ENCODE data around the gene DMXL2.
"Not testable (repeated sequence)": the region's sequence is repeated elsewhere in the genome, so short reads cannot be mapped to it uniquely, and the experiment has no call there.

DMXL2 gene

DNA sequence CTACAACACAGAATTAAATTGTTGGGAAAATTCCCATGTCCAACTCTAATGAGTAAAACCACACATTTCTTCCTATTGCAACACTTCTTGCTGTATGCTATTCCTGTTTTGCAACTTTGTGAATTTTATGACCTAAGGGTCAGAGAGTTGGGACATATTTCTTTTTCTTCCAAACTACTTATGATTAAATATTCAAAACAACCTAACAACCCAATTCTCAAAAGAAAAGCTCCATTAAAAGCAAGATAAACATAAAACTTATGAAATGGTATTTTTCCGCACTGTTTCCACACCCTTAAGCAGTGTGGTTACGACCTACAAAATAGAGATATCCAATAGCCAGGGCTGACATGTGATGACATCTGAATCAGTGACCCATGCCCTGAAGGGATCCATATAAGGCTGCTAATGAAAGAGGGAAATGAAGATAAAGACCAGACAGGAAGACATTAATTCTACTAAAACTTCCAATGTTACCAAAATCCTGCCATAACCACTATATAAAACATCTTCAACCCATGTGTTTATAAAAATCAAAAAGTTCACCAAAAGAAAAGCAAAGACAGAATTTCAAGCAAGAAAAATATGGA lies 45.6 kb downstream of the DMXL2 start:
- no peak for DNase-seq (ENCODE audit: low spot score)

- DNase-seq (ENCODE audit: low spot score): no peak
These were observed 46.2 kb downstream of the DMXL2 start for GRCh38 chr15:51576286-51576850.

GRCh38 chr15:51575775-51576174 lies 46.8 kb downstream of the DMXL2 start:
- no peak for DNase-seq (ENCODE audit: low spot score)

DNA sequence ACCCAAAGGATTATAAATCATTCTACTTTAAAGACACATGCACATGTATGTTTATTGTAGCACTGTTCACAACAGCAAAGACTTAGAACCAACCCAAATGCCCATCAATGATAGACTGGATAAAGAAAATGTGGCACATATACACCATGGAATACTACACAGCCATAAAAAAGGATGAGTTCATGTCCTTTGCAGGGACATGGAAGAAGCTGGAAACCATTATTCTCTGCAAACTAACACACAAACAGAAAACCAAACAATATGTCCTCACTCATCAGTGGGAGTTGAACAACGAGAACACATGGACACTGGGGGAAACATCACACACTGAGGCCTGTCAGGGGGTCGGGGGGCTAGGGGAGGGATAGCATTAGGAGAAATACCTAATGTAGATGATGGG lies 49.2 kb downstream of the DMXL2 start:
- DNase-seq (ENCODE audit: low spot score): not testable (repeated sequence)

- not testable (repeated sequence) for DNase-seq (ENCODE audit: low spot score)
These were observed 53.4 kb downstream of the DMXL2 start for GRCh38 chr15:51568939-51569784.

GRCh38 chr15:51561271-51561670 lies 61.3 kb downstream of the DMXL2 start:
- peak; percentile 57 for DNase-seq (ENCODE audit: low spot score)

DNA sequence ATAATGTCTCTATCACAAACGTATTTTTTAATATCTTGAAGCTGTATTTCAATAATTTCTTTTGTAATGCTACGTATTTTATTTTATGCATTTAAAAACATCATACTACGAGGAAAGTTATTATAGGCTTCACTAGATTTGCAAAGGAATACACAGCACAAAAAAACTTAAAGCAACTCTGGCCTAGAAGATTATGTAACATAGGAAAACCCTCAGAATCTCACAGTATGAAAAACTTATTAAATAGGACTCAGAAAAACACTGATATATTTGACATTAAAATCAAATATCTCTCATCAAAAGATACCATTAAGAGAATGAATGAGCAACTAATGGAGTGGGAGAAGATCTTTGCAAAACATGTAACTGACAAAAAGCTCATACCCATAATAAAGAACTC lies 63.7 kb downstream of the DMXL2 start:
- no peak for DNase-seq (ENCODE audit: low spot score)

DNA sequence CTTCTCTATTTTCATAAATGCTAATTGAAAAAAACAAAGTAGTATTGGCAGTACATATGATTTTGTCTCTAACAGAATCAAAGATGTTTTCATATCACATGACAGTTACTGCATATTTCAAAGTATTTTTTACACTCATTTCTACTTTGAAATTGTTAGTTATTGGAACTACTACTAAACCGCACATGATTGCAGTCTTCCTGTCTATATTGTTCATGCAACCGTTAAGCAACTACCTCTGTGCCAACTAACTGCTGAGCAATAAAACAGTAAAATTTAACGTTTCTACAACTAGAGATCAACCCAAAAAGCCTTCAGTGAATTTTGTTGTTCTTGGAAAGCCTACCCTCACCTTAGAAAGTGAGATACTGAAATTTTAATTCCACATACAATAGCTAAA lies 64.2 kb downstream of the DMXL2 start:
- no peak for DNase-seq (ENCODE audit: low spot score)

DNA sequence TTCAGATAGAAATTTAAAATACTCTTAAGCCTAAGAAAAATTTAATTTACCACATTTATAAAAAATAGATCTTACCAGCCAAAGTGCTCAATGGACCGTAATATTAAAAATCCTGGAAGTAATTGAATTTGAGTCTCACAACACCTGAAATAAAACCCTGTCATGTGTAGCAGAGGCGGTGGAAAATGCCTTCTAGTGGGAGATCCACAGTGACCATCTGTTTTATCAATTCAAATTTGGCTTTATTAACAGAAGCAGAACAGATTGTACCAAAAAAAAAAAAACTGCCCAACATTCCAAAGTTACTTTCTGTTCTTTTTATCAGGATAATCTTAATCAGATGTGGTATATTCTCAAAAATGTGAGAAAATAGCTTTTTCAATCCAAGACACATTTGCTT lies 71.7 kb downstream of the DMXL2 start:
- no peak for DNase-seq (ENCODE audit: low spot score)

DNA sequence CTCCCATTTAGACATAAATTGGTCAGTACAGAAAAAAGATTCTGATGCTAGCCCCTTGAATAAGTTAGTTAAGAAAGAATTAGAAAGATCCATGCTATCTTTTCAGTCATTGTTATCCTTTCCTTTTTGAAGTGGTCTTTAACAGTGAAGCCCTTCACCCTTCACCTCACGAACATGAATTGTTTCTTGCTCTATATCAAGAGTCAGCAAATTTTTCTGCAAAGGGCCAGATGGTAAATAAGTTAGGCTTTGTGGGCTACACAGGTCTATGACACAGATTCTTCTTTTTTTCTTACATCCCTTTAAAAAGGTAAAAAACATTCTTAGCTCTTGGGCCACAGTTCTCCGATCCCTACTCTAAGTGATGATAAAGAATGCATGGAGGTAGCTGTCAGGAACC lies 74.9 kb downstream of the DMXL2 start:
- no peak for DNase-seq (ENCODE audit: low spot score)

- peak; percentile 18 for DNase-seq (ENCODE audit: low spot score)
These were observed 85.5 kb downstream of the DMXL2 start for GRCh38 chr15:51536965-51537574.

GRCh38 chr15:51533672-51534398 lies 88.7 kb downstream of the DMXL2 start:
- no peak for DNase-seq (ENCODE audit: low spot score)

DNA sequence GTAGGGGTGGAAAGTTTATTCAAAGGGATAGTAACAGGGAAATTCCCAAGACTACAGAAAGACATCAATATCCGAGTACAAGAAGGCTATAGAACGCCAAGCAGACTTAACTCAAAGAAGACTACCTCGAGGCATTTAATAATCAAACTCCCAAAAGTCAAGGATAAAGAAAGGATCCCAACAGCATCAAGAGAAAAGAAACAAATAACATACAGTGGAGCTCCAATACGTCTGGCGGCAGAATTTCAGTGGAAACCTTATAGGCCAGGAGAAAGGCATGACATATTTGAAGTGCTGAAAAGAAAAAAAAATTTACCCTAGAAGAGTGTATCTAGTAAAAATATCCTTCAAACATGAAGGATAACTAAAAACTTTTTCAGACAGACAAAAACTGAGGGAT lies 95.6 kb downstream of the DMXL2 start:
- no peak for DNase-seq (ENCODE audit: low spot score)

- DNase-seq (ENCODE audit: low spot score): no peak
These were observed 98.2 kb downstream of the DMXL2 start for GRCh38 chr15:51524376-51524775.

DNA sequence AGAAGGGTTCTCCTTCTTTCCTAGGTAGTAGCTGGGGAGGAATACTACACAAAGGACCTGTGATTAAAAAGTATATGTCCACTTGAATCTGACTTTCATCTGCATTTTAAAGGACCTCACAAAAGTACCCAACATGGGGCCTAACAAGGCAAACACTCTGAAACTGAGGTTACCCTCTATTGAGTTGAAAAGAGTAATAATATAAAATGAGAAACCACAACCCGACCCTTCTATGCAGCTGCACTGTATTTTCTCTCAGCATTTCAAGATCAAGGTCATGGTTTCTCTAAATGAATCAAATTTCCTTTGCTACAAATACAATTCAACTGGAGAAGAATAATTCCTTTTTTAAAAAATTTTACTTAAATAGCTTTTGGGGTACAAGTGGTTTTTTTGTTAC lies 106.3 kb downstream of the DMXL2 start:
- DNase-seq (ENCODE audit: low spot score): no peak

DNA sequence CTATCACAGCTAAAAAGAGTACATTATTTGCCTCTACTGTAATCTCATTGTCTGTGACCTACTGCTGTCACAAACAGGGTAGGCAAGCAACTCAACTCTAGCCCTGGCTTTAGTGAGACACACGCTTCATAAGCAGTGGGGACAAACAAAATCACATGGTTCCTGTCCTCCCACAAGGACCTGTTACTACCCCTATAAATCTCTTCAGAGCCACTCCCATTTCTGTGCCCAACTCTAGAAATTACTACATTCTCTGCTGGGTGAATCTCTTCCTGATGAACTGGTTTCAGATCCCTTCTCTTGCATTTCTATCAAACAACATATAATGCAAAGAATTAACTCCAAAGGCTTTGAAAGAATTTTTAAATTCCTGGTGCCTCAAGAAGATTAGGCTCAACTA lies 117.3 kb downstream of the DMXL2 start:
- no peak for DNase-seq (ENCODE audit: low spot score)

- no peak for DNase-seq (ENCODE audit: low spot score)
These were observed 119.6 kb downstream of the DMXL2 start for GRCh38 chr15:51503003-51503402.

GRCh38 chr15:51499379-51499976 lies 123.1 kb downstream of the DMXL2 start:
- peak; percentile 45 for DNase-seq (ENCODE audit: low spot score)

DNA sequence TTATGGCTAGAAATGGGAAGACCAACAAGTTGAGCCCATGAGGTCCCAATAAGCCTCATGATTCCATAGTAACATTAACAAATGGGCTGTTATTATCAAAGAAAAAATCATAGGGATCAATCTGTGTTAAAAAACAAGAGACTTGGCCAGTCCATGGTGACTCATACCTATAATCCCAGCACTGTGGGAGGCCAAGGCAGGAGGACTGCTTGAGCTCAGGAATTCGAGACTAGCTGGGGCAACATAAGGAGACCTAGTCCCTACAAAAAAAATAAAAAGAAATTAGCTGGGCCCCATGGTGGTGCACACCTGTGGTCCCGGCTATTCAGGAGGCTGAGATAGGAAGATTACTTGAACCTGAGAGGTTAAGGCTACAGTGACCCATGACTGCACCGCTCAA lies 124.8 kb downstream of the DMXL2 start:
- DNase-seq (ENCODE audit: low spot score): no peak

DNA sequence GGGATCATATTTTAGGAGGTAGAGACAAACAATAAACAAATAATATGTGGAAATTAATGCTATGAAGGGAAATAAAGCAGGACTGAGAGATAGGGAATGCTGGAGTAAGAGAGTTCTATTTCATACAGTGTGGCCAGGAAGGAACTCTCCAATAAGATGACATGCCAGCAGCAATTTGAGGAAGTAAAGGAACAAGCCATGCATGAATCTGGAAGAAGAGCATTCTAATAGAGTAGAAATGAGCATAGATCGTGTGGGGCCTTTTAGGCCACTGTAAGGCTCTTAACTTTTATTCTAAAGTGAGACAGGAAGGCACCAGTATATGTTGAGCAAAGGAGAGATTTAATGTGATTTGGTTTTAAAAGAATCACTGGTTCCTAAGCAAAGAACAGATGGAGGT lies 126.3 kb downstream of the DMXL2 start:
- no peak for DNase-seq (ENCODE audit: low spot score)

- no peak for DNase-seq (ENCODE audit: low spot score)
These were observed 127.9 kb downstream of the DMXL2 start for GRCh38 chr15:51494411-51495314.

Data from kidney tubule cell (primary cell).